ENCODE data around the gene VSTM1.
"Not testable (repeated sequence)": the region's sequence is repeated elsewhere in the genome, so short reads cannot be mapped to it uniquely, and the experiment has no call there.

The VSTM1 gene

GRCh38 chr19:54073829-54074228 is 10.1 kb upstream of the VSTM1 start:
- DNase-seq (ENCODE audit: low spot score): no peak

- no peak for DNase-seq (ENCODE audit: low spot score)
Observed at GRCh38 chr19:54069470-54069869, 5.8 kb upstream of the VSTM1 start.

GRCh38 chr19:54062643-54063042 is 1.1 kb downstream of the VSTM1 start:
- no peak for DNase-seq (ENCODE audit: low spot score)

- DNase-seq (ENCODE audit: low spot score): no peak
Observed at GRCh38 chr19:54047616-54048015, 16.1 kb downstream of the VSTM1 start.

GRCh38 chr19:54045771-54046170 is 17.9 kb downstream of the VSTM1 start:
- DNase-seq (ENCODE audit: low spot score): no peak

- DNase-seq (ENCODE audit: low spot score): no peak
Observed at GRCh38 chr19:54042989-54043388, 20.7 kb downstream of the VSTM1 start.

- no peak for DNase-seq (ENCODE audit: low spot score)
Observed at GRCh38 chr19:54041969-54042606, 21.6 kb downstream of the VSTM1 start.

- no peak for DNase-seq (ENCODE audit: low spot score)
Observed at GRCh38 chr19:54040003-54040402, 23.7 kb downstream of the VSTM1 start.

GRCh38 chr19:54036542-54036941 is 27.2 kb downstream of the VSTM1 start:
- not testable (repeated sequence) for DNase-seq (ENCODE audit: low spot score)

- peak; percentile 92 for DNase-seq (ENCODE audit: low spot score)
Observed at GRCh38 chr19:54035215-54036178, 28.2 kb downstream of the VSTM1 start.

- DNase-seq (ENCODE audit: low spot score): no peak
Observed at GRCh38 chr19:54030895-54031586, 32.7 kb downstream of the VSTM1 start.

- peak; percentile 70 for DNase-seq (ENCODE audit: low spot score)
Observed at GRCh38 chr19:54029930-54030490, 33.7 kb downstream of the VSTM1 start.

GRCh38 chr19:54029301-54029700 is 34.4 kb downstream of the VSTM1 start:
- no peak for DNase-seq (ENCODE audit: low spot score)

GRCh38 chr19:54026656-54027055 is 37.0 kb downstream of the VSTM1 start:
- DNase-seq (ENCODE audit: low spot score): no peak

GRCh38 chr19:54024660-54025059 is 39.0 kb downstream of the VSTM1 start:
- DNase-seq (ENCODE audit: low spot score): no peak

GRCh38 chr19:54023191-54023590 is 40.5 kb downstream of the VSTM1 start:
- no peak for DNase-seq (ENCODE audit: low spot score)

GRCh38 chr19:54021932-54022331 is 41.8 kb downstream of the VSTM1 start:
- DNase-seq (ENCODE audit: low spot score): no peak

- no peak for DNase-seq (ENCODE audit: low spot score)
Observed at GRCh38 chr19:54021363-54021762, 42.3 kb downstream of the VSTM1 start.

- no peak for DNase-seq (ENCODE audit: low spot score)
Observed at GRCh38 chr19:54017261-54017660, 46.4 kb downstream of the VSTM1 start.

GRCh38 chr19:54014920-54015560 is 48.7 kb downstream of the VSTM1 start:
- no peak for DNase-seq (ENCODE audit: low spot score)

- no peak for DNase-seq (ENCODE audit: low spot score)
Observed at GRCh38 chr19:54013866-54014265, 49.8 kb downstream of the VSTM1 start.

Data from AG08395 (cell line).